Measurements from ENCODE around the gene PDE3B. TPM values are rescaled to one million over a fixed set of nuclear protein-coding genes. Genes with fewer than 3 reads are reported as not detected.

Gene PDE3B
- total RNA-seq, 6 donors from 2014 or later: 19.3 to 62.7 (median 25.2) TPM

DNA sequence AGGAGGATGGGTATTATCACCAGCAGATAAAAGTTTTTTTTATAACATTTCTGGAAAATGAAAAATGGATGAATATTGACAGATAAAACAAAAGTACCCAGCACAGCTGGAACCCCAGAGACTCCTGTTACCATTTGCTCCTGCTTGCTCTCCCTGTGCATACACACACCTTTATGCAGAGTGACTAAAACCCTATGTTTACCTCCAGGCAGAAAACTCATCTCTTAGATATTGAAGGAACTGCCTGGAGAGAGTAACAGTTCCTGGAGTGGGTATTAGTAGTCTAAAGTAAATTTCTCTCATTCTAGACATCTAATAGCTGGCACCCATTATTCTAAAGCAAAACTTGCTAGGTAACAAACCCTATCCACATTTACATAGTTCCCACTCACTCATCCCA lies 210.5 kb downstream of the PDE3B start:
- Histone ChIP-seq H3K27ac (no peak overlapping the region), H3K4me3 (no peak overlapping the region), H3K36me3 (peaks cover 0 to 3% (median 0%) of the 10 kb centered on the region in 4 donors), H3K27me3 (no peaks in the 10 kb centered on the region), H3K4me1 (no peaks in the 10 kb centered on the region), H3K9me3 (no peaks in the 10 kb centered on the region)
- TF ChIP-seq CTCF (IDR thresholded peaks at IDR 0.05) (no peak), POLR2A (IDR thresholded peaks at IDR 0.05) (no peak), EP300 (IDR thresholded peaks at IDR 0.05) (no peak), POLR2AphosphoS5 (IDR thresholded peaks at IDR 0.05) (no peak)
- DNase-seq (no peak), ATAC-seq (ENCODE audit: low FRiP score in 2 of 2) (no peak)

GRCh38 chr11:14855890-14856289 lies 212.3 kb downstream of the PDE3B start:
- Histone ChIP-seq H3K4me3 (no peak overlapping the region), H3K4me1 (no peaks in the 10 kb centered on the region), H3K36me3 (peaks cover 0 to 4% (median 1%) of the 10 kb centered on the region in 4 donors), H3K27me3 (no peaks in the 10 kb centered on the region), H3K27ac (no peak overlapping the region), H3K9me3 (no peaks in the 10 kb centered on the region)
- DNase-seq: no peak
- no peak for ATAC-seq (ENCODE audit: low FRiP score in 2 of 2)
- no peak for TF ChIP-seq POLR2AphosphoS5 (IDR thresholded peaks at IDR 0.05)
- TF ChIP-seq POLR2A (IDR thresholded peaks at IDR 0.05): no peak
- TF ChIP-seq CTCF (IDR thresholded peaks at IDR 0.05): no peak
- no peak for TF ChIP-seq EP300 (IDR thresholded peaks at IDR 0.05)
- 91 to 100% methylated on average over 1 of the region's 1 CpG for WGBS, 2 donors

DNA sequence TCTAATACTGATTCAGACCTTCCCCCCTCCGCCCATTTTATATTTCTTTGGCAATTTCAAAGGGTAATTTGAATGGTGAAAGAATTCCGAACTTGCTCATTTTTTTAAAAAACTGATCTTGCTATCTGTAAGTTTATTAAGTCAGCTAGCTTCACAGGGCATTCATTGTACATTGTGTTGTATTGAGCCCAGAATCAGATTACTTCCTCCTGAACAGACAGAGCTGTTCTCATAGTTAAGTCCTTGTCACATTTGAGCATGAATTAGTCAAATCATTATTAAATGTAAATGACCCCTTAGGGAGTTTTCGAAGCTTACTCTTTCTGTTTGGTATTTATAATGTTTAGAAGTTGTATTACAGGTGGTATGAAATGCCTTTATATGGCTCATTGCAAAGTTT lies 214.0 kb downstream of the PDE3B start:
- Histone ChIP-seq H3K36me3 (peaks cover 0 to 6% (median 2%) of the 10 kb centered on the region in 4 donors), H3K9me3 (no peaks in the 10 kb centered on the region), H3K4me3 (no peak overlapping the region), H3K27ac (no peak overlapping the region), H3K4me1 (peaks cover 0 to 8% (median 0%) of the 10 kb centered on the region in 4 donors), H3K27me3 (no peaks in the 10 kb centered on the region)
- no peak for ATAC-seq (ENCODE audit: low FRiP score in 2 of 2)
- WGBS, 2 donors: 93 to 94% methylated on average over 3 of the region's 3 CpGs
- DNase-seq: no peak
- TF ChIP-seq POLR2A (IDR thresholded peaks at IDR 0.05) (no peak), EP300 (IDR thresholded peaks at IDR 0.05) (no peak)

DNA sequence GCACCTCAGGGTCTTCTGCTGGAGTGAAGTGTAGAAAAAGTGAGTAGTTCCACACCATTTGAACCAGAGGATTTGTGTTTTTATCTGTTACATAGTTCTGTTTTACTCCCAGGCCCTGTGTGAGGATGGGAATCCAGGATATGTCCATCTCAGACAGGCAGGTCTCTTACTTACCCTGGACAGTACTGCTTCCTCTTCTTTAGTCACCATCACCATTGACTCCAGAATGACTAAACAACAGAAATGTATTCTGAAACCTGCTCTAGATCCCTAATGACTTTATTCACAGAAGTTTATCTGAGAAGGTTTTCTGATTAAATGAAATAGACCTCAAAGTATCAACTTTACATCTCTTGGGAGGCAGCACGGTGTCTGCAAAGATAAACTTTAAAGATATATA lies 214.8 kb downstream of the PDE3B start:
- Histone ChIP-seq H3K4me3 (no peak overlapping the region), H3K9me3 (no peaks in the 10 kb centered on the region), H3K27ac (no peak overlapping the region), H3K4me1 (peaks cover 0 to 8% (median 0%) of the 10 kb centered on the region in 4 donors), H3K27me3 (no peaks in the 10 kb centered on the region), H3K36me3 (peaks cover 0 to 6% (median 2%) of the 10 kb centered on the region in 4 donors)
- ATAC-seq (ENCODE audit: low FRiP score in 2 of 2) (no peak), DNase-seq (no peak)
- 88% methylated on average over 1 of the region's 1 CpG for WGBS, 2 donors
- TF ChIP-seq EP300 (IDR thresholded peaks at IDR 0.05): no peak
- no peak for TF ChIP-seq CTCF (IDR thresholded peaks at IDR 0.05)
- TF ChIP-seq POLR2AphosphoS5 (IDR thresholded peaks at IDR 0.05): no peak
- no peak for TF ChIP-seq POLR2A (IDR thresholded peaks at IDR 0.05)

DNA sequence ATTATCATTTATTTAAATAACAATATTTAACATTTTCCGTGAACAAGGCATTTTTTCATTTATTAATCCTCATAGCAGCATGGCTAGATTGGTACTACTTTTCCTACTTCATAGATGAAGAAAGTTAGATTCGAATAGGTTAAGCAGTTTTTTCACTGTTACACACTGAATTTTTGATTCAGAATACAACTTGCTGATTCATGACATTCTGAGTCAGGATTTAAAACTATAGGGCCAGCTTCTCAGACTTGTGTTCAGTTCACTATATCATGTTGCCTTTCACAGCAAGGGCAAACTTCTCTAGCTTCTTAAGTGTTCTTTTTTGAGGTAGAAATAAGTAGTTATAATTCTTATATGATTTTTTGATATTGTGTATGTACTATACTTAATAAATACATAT lies 216.9 kb downstream of the PDE3B start:
- TF ChIP-seq EP300 (IDR thresholded peaks at IDR 0.05) (no peak), CTCF (IDR thresholded peaks at IDR 0.05) (no peak), POLR2AphosphoS5 (IDR thresholded peaks at IDR 0.05) (no peak), POLR2A (IDR thresholded peaks at IDR 0.05) (no peak)
- H3K27me3 ChIP-seq: no peaks in the 10 kb centered on the region
- no peak for ATAC-seq (ENCODE audit: low FRiP score in 2 of 2)
- DNase-seq: no peak
- peaks cover 0 to 8% (median 0%) of the 10 kb centered on the region in 4 donors for H3K4me1 ChIP-seq
- no peak overlapping the region for H3K27ac ChIP-seq
- no peak overlapping the region for H3K4me3 ChIP-seq
- 76 to 80% methylated on average over 2 of the region's 2 CpGs for WGBS, 2 donors
- H3K9me3 ChIP-seq: no peaks in the 10 kb centered on the region
- H3K36me3 ChIP-seq: peaks cover 0 to 7% (median 2%) of the 10 kb centered on the region in 4 donors

All from upper lobe of left lung (tissue), 6 donors.